CD4-positive, alpha-beta T cell (primary cell): Measurements from ENCODE around the gene STX1B. TPM values are rescaled to one million over a fixed set of nuclear protein-coding genes. Genes with fewer than 3 reads are reported as not detected.

ENCODE experiments used
- ATAC-seq: fragments of 200-7000 bp; cut with Tn5 transposase; one replicate; pipeline ENCODE4 v1.10.0; 2022; ENCODE audit warnings: mild to moderate bottlenecking; ENCODE audit not compliant: poor library complexity
- CTCF ChIA-PET: fragments of 350-600 bp; sonication (Branson Sonifier 250); formaldehyde crosslinking; loops from one replicate; lab custom pipeline; 2021; ENCODE audit warnings: antibody characterized with exemption, inconsistent platforms; lab: Charles Lee
- POLR2A ChIA-PET: fragments of 350-600 bp; sonication (Branson Sonifier 250); formaldehyde crosslinking; loops from one replicate; lab custom pipeline; 2021; ENCODE audit warnings: antibody characterized with exemption, inconsistent platforms; lab: Charles Lee
- DNase-seq, 14 experiments: peaks; one replicate each; pipeline ENCODE4 v3.0.0-alpha.2; 2013 to 2020; ENCODE audit warnings: mixed read lengths in 2 of 14
- H3K27ac ChIP-seq, 2 donors: one replicate each; pipeline versions ENCODE4 v1.5.1 to v1.7.0; 2013; ENCODE audit warnings: low read length in 2 of 2, low read depth in 1 of 2, mild to moderate bottlenecking in 1 of 2
- H3K27me3 ChIP-seq, 2 experiments: 1 replicate in 1 of 2; 2 replicates in 1 of 2; pipeline versions ENCODE4 v1.6.1 to v1.7.0; 2013; ENCODE audit warnings: low read length in 2 of 2, control low read depth in 1 of 2, mild to moderate bottlenecking in 1 of 2, moderate library complexity in 1 of 2; ENCODE audit not compliant: insufficient read depth in 2 of 2, control insufficient read depth in 1 of 2
- H3K36me3 ChIP-seq: one replicate; pipeline ENCODE4 v1.6.1; 2013; ENCODE audit warnings: low read length, control low read depth; ENCODE audit not compliant: insufficient read depth
- H3K4me1 ChIP-seq: one replicate; pipeline ENCODE4 v1.6.1; 2013; ENCODE audit warnings: low read length, control low read depth; ENCODE audit not compliant: insufficient read depth
- H3K4me3 ChIP-seq: one replicate; pipeline ENCODE4 v1.5.1; 2013; ENCODE audit warnings: mild to moderate bottlenecking, low read length, moderate library complexity
- H3K9me3 ChIP-seq, 2 experiments: 1 replicate in 1 of 2; 2 replicates in 1 of 2; pipeline versions ENCODE4 v1.6.1 to v1.7.0; 2013; ENCODE audit warnings: low read length in 2 of 2, mild to moderate bottlenecking in 2 of 2, control low read depth in 1 of 2, moderate library complexity in 1 of 2; ENCODE audit not compliant: control insufficient read depth in 1 of 2, insufficient read depth in 1 of 2
- H3K27ac Mint-ChIP-seq: one replicate; pipeline ENCODE4 v1.8.0; 2020; ENCODE audit warnings: mixed read lengths
- H3K27me3 Mint-ChIP-seq: one replicate; pipeline ENCODE4 v1.8.0; 2021; ENCODE audit warnings: mixed read lengths
- H3K36me3 Mint-ChIP-seq: one replicate; pipeline ENCODE4 v1.8.0; 2021; ENCODE audit warnings: low read depth, mixed read lengths
- H3K4me1 Mint-ChIP-seq: one replicate; pipeline ENCODE4 v1.8.0; 2021; ENCODE audit warnings: low read depth, mixed read lengths
- H3K4me3 Mint-ChIP-seq: one replicate; pipeline ENCODE4 v1.8.0; 2020; ENCODE audit warnings: mild to moderate bottlenecking, mixed read lengths
- H3K9me3 Mint-ChIP-seq: one replicate; pipeline ENCODE4 v1.8.0; 2020; ENCODE audit warnings: mixed read lengths
- intact Hi-C, 2 experiments: fragments of 100-400 bp; cut with DNase I in 1 of 2; cut with micrococcal nuclease in 1 of 2; formaldehyde crosslinking; loops; one replicate each; pipeline versions ENCODE4 v1.15.1 to v1.9.0; 2023 to 2025; cut with DNase I, micrococcal nuclease
- total RNA-seq, 174 experiments: library from RNA in 2 of 174; stranded (reverse) in 2 of 174; gene quantifications; one replicate each; pipeline ENCODE4 v1.2.3 and lab custom pipeline; 2021 to 2026
- TF ChIP-seq, protein P1 (sequence below): fragments of 200-600 bp; IDR thresholded peaks from one replicate; pipeline ENCODE4 v1.8.0; 2022; ENCODE audit warnings: antibody characterized with exemption, mild to moderate bottlenecking

Gene STX1B
- total RNA-seq, 2 experiments from 2014 or later, result 2.9 to 3.1 TPM

DNA sequence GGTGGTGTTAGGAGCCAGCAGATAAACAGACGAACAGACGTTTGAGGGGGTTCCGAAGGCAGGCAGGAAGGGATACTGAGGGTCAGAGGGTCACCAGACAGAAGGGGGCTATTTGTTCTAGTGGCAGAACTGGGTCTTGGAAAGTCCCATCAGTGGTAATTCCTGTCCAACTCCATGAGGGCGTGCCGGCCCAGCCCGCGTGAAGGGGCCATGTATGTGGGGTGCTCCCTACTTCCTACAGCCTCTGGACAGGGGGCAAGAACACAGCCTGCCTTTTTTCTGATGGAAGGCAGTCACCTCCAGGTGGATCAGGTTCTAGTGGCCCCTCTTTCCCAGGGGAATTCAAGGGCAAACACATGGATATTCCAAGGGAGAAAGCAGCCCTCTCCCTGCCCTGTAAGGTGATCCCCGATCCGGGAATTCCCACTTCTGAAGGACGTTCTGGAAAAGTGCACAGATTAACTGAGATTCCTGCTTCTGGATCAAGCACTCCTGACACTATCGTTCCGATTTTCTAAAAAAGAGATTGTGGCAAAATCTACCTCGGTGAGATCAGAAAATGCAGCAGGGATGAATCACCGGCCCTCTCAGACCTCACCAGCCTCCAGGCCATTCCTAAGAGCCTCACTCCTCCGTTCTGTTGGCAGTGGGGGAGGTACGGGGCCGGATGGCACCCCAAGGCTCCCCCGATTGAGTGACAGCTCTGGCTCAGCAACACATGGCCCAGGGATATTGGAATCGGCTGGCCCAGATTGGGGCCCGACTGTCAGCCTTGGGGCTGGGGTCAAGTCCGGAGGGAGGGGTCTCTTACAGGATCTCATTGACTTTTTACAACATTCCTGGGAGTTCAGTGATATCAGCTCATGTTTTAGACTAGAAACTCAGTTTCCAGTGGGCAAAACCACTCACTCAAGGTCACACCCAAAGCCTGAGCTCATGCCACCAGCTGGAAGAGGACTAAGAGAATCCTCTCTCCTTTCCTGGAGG is 12.4 kb downstream of the STX1B start:
- peak overlapping the region; percentile 54 for H3K4me3 Mint-ChIP-seq
- TF ChIP-seq, protein P1, sequence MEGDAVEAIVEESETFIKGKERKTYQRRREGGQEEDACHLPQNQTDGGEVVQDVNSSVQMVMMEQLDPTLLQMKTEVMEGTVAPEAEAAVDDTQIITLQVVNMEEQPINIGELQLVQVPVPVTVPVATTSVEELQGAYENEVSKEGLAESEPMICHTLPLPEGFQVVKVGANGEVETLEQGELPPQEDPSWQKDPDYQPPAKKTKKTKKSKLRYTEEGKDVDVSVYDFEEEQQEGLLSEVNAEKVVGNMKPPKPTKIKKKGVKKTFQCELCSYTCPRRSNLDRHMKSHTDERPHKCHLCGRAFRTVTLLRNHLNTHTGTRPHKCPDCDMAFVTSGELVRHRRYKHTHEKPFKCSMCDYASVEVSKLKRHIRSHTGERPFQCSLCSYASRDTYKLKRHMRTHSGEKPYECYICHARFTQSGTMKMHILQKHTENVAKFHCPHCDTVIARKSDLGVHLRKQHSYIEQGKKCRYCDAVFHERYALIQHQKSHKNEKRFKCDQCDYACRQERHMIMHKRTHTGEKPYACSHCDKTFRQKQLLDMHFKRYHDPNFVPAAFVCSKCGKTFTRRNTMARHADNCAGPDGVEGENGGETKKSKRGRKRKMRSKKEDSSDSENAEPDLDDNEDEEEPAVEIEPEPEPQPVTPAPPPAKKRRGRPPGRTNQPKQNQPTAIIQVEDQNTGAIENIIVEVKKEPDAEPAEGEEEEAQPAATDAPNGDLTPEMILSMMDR, result no peak
- H3K27me3 Mint-ChIP-seq, result no peaks in the 10 kb centered on the region
- Histone ChIP-seq H3K27me3 (no peaks in the 10 kb centered on the region), H3K4me3 (peak overlapping the region; percentile 58), H3K27ac (no peak overlapping the region), H3K36me3 (no peaks in the 10 kb centered on the region), H3K4me1 (peaks cover 13% of the 10 kb centered on the region), H3K9me3 (no peaks in the 10 kb centered on the region)
- H3K9me3 Mint-ChIP-seq, result no peaks in the 10 kb centered on the region
- no peak overlapping the region for H3K27ac Mint-ChIP-seq
- CTCF ChIA-PET, result interaction anchor here (1.0 to 1.3 kb wide), 5 partner anchors 12 to 184 kb away, joined by 3 to 5 read pairs (median 3); partner anchors contain the start of gene HSD3B7
- no peaks in the 10 kb centered on the region for H3K36me3 Mint-ChIP-seq
- intact Hi-C loops, result loop anchor here (1.0 to 2.0 kb wide), 2 partner anchors 37 to 144 kb away; no protein-coding TSS in a partner anchor
- no peak for DNase-seq
- POLR2A ChIA-PET, result interaction anchor here (0.7 to 1.3 kb wide), 9 partner anchors 13 to 871 kb away, joined by 3 to 5 read pairs (median 3); partner anchors contain the start of genes ARMC5, HSD3B7, KAT8 and PYCARD
- peaks cover 3% of the 10 kb centered on the region for H3K4me1 Mint-ChIP-seq
- ATAC-seq, result no peak

DNA sequence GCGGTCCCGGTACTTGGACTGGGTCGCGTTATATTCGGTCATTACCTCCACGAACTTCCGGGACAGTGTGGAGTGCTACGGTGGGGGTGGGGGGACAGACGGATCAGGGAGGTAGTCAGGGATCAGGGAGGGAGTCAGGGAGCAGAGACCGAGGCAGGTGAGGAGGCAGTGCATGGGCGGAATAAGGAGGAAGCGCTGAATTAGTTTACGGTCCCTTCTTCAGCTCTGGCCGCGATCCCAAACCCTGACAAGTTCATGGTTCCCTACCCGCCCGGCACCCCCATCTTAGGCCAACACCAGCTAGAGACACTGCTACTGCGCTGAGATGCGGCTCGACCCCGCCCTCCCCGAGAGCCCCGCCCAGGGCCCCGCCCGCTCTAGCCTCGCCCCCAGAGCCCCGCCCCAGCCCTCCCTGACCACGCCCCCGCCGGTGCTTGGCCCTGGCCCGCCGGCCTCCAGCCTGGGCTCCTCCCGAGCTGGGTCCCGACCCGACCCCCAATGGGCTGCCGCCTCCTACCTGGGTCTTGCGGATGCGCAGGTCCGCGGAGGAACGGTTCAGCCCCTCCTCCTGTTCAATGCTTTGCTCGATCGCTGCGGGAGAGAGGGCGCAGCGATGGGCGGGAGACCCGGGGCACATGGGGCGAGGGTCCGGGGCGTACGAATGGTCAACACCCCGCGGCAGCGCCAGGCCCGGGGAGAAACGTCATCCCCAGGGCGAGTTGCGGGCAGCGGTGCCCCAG is 13.3 kb downstream of the STX1B start:
- H3K27me3 ChIP-seq, result no peaks in the 10 kb centered on the region

More for the DNA sequence above, 13.3 kb downstream of the STX1B start:
- Histone ChIP-seq H3K4me3 (peak overlapping the region; percentile 58), H3K36me3 (no peaks in the 10 kb centered on the region), H3K27ac (no peak overlapping the region), H3K4me1 (peaks cover 13% of the 10 kb centered on the region), H3K9me3 (no peaks in the 10 kb centered on the region)
- TF ChIP-seq, protein P1, result no peak
- H3K4me3 Mint-ChIP-seq, result peak overlapping the region; percentile 83
- H3K36me3 Mint-ChIP-seq, result no peaks in the 10 kb centered on the region
- DNase-seq (peak; percentile 71 to 89 (median 78)), ATAC-seq (peak; percentile 99)
- no peaks in the 10 kb centered on the region for H3K9me3 Mint-ChIP-seq
- peaks cover 3% of the 10 kb centered on the region for H3K4me1 Mint-ChIP-seq
- CTCF ChIA-PET, result interaction anchor here (1.2 to 1.3 kb wide), 2 partner anchors 12 to 145 kb away, joined by 4 to 5 read pairs; partner anchors contain the start of gene HSD3B7
- H3K27ac Mint-ChIP-seq, result peak overlapping the region; percentile 39
- intact Hi-C loops, result loop anchor here (1.0 to 2.0 kb wide), 2 partner anchors 38 to 145 kb away; no protein-coding TSS in a partner anchor
- POLR2A ChIA-PET, result interaction anchor here (0.6 to 1.3 kb wide), 8 partner anchors 12 to 872 kb away, joined by 3 to 5 read pairs (median 4); partner anchors contain the start of genes ARMC5, FUS, HSD3B7 and PYCARD
- H3K27me3 Mint-ChIP-seq, result no peaks in the 10 kb centered on the region
